GM12872 (cell line): Measurements from ENCODE around the gene PPP2R2D.

Experiments used
- TF ChIP-seq, protein P1 (sequence below): IDR thresholded peaks from 3 replicates; pipeline ENCODE4 v1.5.1; 2011; ENCODE audit warnings: low read depth, mild to moderate bottlenecking, low read length, moderate library complexity; ENCODE audit not compliant: insufficient read depth

The PPP2R2D gene

DNA sequence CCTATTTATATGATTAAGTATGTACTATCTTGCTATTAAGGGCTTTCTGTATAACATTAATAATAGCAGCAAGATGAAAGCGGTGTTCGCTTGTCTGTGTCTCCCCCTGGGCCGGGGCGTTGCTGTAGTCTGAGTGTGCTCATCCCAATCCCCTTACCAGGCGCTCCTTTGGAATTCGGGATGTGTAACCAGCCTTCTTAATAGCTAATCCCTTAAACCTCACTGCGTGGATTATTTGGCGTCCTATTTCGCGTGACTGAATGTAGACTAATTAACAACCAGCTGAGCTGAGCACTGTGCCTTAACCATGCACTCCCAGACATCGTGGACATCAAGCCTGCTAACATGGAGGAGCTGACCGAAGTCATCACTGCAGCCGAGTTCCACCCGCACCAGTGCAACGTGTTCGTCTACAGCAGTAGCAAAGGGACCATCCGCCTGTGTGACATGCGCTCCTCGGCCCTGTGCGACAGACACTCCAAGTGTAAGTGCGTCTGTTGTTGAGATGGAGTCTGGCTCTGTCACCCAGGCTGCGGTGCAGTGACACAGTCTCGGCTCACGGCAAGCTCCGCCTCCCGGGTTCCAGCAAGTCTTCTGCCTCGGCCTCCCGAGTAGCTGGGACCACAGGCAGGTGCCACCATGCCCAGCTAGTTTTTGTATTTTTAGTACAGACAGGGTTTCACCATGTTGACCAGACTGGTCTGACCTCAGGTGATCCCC lies 44.3 kb downstream of the PPP2R2D start:
- TF ChIP-seq, protein P1, sequence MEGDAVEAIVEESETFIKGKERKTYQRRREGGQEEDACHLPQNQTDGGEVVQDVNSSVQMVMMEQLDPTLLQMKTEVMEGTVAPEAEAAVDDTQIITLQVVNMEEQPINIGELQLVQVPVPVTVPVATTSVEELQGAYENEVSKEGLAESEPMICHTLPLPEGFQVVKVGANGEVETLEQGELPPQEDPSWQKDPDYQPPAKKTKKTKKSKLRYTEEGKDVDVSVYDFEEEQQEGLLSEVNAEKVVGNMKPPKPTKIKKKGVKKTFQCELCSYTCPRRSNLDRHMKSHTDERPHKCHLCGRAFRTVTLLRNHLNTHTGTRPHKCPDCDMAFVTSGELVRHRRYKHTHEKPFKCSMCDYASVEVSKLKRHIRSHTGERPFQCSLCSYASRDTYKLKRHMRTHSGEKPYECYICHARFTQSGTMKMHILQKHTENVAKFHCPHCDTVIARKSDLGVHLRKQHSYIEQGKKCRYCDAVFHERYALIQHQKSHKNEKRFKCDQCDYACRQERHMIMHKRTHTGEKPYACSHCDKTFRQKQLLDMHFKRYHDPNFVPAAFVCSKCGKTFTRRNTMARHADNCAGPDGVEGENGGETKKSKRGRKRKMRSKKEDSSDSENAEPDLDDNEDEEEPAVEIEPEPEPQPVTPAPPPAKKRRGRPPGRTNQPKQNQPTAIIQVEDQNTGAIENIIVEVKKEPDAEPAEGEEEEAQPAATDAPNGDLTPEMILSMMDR = no peak

DNA sequence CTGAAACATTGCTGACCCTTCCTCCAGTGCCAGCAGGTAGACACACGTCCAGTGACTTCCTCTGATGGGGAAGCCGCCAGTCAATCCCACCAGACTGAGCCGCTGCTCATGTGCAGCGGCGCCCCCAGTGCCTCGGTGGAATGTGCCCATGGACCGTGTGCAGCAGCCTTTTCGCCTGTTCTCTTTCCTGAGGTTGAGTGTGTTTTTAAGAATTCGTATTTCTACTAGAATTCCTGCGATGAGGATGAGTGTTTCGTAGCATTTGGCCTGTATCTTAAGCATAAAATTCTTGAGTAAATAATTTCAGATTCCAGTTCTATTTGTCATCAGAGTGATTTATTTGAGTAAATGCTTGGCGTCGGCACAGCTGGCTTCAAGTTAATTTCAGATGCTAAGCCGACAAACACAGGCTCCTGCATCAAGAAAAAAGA lies 45.5 kb downstream of the PPP2R2D start:
- TF ChIP-seq, protein P1 = no peak

DNA sequence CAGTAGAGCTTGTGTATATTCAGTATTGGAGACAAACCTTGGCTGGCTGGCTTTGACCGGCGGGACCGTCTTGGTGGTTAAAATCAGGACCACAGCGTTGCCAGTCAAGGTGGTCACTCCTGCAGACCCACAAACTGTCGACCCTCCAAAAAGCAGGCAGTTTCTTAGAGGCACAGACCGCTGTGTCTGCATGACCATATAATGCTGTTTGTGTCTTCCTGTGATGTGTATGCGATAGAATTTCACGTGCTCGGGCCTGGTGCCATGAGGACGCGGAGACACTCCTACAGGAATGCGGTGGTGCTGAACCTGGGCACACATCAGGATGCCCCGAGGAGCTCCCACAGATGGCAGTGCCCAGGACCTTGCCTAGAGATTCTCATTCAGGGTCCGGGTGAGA lies 46.1 kb downstream of the PPP2R2D start:
- TF ChIP-seq, protein P1 = no peak

DNA sequence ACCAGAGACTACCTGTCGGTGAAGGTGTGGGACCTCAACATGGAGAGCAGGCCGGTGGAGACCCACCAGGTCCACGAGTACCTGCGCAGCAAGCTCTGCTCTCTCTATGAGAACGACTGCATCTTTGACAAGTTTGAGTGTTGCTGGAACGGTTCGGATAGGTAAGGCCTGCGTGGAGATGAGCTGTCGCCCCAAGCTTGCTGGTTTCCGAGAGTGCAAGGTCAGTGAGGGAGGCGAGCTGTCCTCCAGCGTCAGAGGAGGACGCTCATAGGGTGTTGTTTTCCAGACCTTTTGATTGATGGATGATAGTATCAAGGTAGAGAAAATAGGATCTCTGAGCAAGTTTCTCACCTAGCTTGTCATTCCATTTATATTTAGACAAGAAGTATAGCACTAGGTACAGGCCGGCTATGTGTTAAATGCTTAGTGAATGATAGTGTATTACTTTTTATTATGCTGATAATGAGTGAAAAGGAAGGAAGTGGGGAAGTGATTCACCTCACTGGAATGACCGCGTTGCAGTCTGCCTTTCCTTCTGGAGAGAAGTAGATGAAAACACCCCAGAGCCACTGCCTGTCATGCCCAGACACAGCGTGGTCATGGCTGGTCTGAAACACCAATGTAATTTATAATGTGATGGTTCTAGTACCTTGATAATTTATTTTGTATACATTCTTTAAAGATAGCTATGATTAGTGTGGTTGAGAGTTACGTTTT lies 47.0 kb downstream of the PPP2R2D start:
- TF ChIP-seq, protein P1 = no peak

DNA sequence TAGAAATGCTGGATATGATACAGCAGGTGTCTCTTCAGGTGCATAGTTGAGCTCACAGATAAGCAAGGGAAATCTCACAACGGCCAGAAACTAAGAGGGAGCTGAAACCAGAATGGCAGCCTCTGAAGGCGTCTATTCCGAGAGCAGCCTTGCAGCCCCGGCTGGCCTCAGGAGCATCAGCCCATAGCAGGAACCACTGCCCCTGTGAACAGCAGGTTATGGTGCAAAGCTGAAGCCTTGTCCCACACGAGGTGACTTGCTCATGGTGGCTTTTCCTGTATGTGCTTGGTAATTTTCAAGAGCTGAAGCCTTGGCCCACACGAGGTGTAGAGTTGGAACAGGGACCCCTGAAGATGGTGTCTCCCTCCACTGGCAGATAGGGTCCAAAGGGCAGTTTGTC lies 47.7 kb downstream of the PPP2R2D start:
- TF ChIP-seq, protein P1 = no peak

DNA sequence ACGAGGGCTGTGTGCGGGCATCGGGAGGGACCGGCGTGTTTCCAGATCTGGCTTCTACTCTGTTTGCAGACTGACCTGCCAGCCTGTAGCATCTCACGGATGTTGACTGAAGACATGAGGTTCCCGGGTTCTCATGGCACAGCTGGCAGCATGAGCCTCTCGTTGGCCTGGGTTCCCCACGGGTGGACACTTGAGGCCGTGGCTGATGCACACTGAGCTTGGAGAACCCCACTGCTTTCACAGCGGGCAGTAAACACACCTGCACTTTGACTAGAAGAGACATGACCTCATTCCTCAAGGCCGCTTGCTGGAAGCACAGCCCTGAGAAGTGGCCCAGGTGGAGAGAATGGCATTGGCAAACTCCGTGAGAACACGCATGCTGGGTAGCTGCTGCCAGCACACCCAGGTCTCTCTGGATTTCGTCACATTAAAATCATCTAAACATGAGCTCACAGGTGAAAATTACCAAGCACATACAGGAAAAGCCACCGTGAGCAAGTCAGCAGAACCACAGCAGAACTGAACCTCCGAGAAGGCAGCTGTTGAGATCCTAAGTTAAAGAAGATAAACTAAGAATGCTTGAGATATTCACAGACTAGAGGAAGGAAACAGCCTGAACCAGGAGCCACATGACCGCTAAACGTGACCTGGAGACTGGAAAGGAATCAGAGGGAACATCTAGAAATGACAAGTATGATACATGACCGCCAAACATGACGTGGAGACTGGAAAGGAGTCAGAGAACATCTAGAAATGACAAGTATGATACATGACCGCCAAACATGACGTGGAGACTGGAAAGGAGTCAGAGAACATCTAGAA lies 48.4 kb downstream of the PPP2R2D start:
- TF ChIP-seq, protein P1 = no peak

DNA sequence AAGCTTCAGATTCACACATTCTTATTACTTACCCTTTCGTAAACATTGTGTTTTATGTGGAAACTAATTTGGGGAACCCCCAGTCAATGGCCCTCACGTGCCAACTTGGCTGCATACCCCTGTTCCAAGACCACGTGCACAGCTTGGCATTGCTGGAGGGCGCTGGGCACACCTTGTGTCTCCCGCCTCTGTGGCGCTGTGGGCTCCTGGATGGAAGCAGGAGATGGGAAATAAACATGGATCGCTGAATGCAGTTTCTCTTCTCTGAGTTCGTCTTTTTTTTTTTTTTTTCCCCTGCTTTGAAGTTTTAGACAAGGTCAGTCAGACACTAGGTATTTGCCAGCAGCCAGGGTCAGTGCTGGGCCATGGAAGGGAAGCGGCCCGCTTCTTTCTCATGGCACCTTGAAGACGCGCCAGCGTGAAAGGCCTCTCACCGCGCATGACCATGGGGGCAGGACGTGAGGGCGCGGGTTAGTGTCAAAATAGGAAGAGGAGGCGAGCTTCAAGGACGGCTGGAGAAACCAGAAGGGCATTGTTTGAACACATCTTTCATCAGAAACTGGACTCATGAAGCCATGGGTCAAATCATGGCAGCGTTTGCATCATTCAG lies 53.7 kb downstream of the PPP2R2D start:
- TF ChIP-seq, protein P1 = no peak
